Natural killer cell (primary cell): ENCODE results near the gene POU2F2. TPM values are rescaled to one million over a fixed set of nuclear protein-coding genes. Genes with fewer than 3 reads are reported as not detected.
"Not testable (repeated sequence)": the region's sequence is repeated elsewhere in the genome, so short reads cannot be mapped to it uniquely, and the experiment has no call there.

Experiments
- ATAC-seq, 3 donors: fragments of 150-1000 bp in 2 of 3; fragments of 200-7000 bp in 1 of 3; cut with Tn5 transposase; 1 replicate in 1 of 3; 2 replicates in 2 of 3; pipeline ENCODE4 v1.10.0; 2021; ENCODE audit warnings: mild to moderate bottlenecking in 2 of 3, moderate library complexity in 2 of 3
- DNase-seq, 2 donors: peaks; one replicate each; pipeline versions ENCODE4 v3.0.0 to v3.0.0-alpha.2; 2013 to 2021; ENCODE audit warnings: mixed read lengths in 1 of 2
- H3K27ac ChIP-seq: one replicate; pipeline ENCODE4 v1.5.1; 2013; ENCODE audit warnings: mild to moderate bottlenecking, low read length
- H3K27me3 ChIP-seq: one replicate; pipeline ENCODE4 v1.6.1; 2013; ENCODE audit warnings: low read length; ENCODE audit not compliant: control insufficient read depth, insufficient read depth
- H3K36me3 ChIP-seq: one replicate; pipeline ENCODE4 v1.6.1; 2013; ENCODE audit warnings: low read length; ENCODE audit not compliant: control insufficient read depth, insufficient read depth
- H3K4me1 ChIP-seq: one replicate; pipeline ENCODE4 v1.6.1; 2013; ENCODE audit warnings: low read length; ENCODE audit not compliant: control insufficient read depth, insufficient read depth
- H3K4me3 ChIP-seq: one replicate; pipeline ENCODE4 v1.5.1; 2013; ENCODE audit warnings: low read length
- H3K9me3 ChIP-seq: one replicate; pipeline ENCODE4 v1.6.1; 2013; ENCODE audit warnings: low read length; ENCODE audit not compliant: control insufficient read depth, insufficient read depth
- H3K27ac Mint-ChIP-seq, 2 donors: one replicate each; pipeline ENCODE4 v1.8.0; 2022; ENCODE audit warnings: mild to moderate bottlenecking in 2 of 2, mixed read lengths in 2 of 2, moderate library complexity in 1 of 2
- H3K27me3 Mint-ChIP-seq, 2 donors: one replicate each; pipeline ENCODE4 v1.8.0; 2022; ENCODE audit warnings: low read depth in 2 of 2, mixed read lengths in 2 of 2
- H3K36me3 Mint-ChIP-seq: one replicate; pipeline ENCODE4 v1.8.0; 2022; ENCODE audit warnings: mixed read lengths
- H3K4me1 Mint-ChIP-seq, 2 donors: one replicate each; pipeline ENCODE4 v1.8.0; 2022; ENCODE audit warnings: mixed read lengths in 2 of 2
- H3K4me3 Mint-ChIP-seq: one replicate; pipeline ENCODE4 v1.8.0; 2022; ENCODE audit warnings: mild to moderate bottlenecking, moderate library complexity, mixed read lengths
- H3K9me3 Mint-ChIP-seq, 2 donors: one replicate each; pipeline ENCODE4 v1.8.0; 2022; ENCODE audit warnings: mixed read lengths in 2 of 2
- WGBS: methylation state at CpG from one replicate; pipeline ENCODE4 v1.1.7; 2013; ENCODE audit warnings: missing lambda C conversion rate; ENCODE audit not compliant: insufficient coverage; 5-methylcytosine and 5-hydroxymethylcytosine counted together
- intact Hi-C: fragments of 100-400 bp; cut with micrococcal nuclease; formaldehyde crosslinking; loops from one replicate; pipeline ENCODE4 v1.14.2; 2022
- total RNA-seq, 4 donors: library from RNA; stranded (reverse); fragments of 120-200 nt in 1 of 4; gene quantifications; one replicate each; pipeline versions ENCODE4 v1.2.3 to v1.2.4, GENCODE V29; 2013 to 2022
- TF ChIP-seq, protein P1 (sequence below): fragments of 200-600 bp; IDR thresholded peaks from one replicate; pipeline ENCODE4 v1.8.0; 2022; ENCODE audit warnings: antibody characterized with exemption

The POU2F2 gene
- total RNA-seq, 3 donors from 2014 or later (not counting 1 experiment from before 2014, with no cell fraction given): 27.3 to 40.8 (median 29.3) TPM

DNA sequence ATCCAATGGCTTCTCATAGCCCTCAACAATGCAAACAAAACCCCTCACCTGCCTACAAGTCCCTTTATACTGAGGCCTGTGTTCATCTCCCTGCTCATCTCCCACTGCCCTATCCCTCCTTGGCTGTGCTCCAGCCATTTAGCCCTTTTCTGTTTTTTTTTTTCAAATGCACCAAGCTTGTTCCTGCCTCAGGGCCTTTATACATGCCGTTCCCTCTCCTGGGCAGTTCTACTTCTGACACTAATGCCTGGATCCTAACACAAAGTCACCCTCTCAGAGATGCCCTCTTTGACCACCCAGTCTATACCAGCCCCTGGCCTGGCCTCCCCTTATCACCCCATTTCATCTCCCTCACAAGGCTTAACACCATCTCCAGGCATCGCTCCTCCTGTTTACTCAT lies 29.4 kb downstream of the POU2F2 start:
- Mint-ChIP-seq H3K27me3 (no peaks in the 10 kb centered on the region), H3K4me3 (no peak overlapping the region), H3K4me1 (no peaks in the 10 kb centered on the region), H3K9me3 (no peaks in the 10 kb centered on the region), H3K27ac (no peak overlapping the region), H3K36me3 (no peaks in the 10 kb centered on the region)
- DNase-seq (no peak), ATAC-seq (no peak)
- no peak overlapping the region for H3K27ac ChIP-seq
- intact Hi-C loops: no loop called here
- no peaks in the 10 kb centered on the region for H3K9me3 ChIP-seq
- no peaks in the 10 kb centered on the region for H3K27me3 ChIP-seq
- WGBS: 98% methylated on average over 2 of the region's 2 CpGs
- TF ChIP-seq, protein P1, sequence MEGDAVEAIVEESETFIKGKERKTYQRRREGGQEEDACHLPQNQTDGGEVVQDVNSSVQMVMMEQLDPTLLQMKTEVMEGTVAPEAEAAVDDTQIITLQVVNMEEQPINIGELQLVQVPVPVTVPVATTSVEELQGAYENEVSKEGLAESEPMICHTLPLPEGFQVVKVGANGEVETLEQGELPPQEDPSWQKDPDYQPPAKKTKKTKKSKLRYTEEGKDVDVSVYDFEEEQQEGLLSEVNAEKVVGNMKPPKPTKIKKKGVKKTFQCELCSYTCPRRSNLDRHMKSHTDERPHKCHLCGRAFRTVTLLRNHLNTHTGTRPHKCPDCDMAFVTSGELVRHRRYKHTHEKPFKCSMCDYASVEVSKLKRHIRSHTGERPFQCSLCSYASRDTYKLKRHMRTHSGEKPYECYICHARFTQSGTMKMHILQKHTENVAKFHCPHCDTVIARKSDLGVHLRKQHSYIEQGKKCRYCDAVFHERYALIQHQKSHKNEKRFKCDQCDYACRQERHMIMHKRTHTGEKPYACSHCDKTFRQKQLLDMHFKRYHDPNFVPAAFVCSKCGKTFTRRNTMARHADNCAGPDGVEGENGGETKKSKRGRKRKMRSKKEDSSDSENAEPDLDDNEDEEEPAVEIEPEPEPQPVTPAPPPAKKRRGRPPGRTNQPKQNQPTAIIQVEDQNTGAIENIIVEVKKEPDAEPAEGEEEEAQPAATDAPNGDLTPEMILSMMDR: no peak
- H3K36me3 ChIP-seq: peaks cover 15% of the 10 kb centered on the region
- no peaks in the 10 kb centered on the region for H3K4me1 ChIP-seq
- no peak overlapping the region for H3K4me3 ChIP-seq

DNA sequence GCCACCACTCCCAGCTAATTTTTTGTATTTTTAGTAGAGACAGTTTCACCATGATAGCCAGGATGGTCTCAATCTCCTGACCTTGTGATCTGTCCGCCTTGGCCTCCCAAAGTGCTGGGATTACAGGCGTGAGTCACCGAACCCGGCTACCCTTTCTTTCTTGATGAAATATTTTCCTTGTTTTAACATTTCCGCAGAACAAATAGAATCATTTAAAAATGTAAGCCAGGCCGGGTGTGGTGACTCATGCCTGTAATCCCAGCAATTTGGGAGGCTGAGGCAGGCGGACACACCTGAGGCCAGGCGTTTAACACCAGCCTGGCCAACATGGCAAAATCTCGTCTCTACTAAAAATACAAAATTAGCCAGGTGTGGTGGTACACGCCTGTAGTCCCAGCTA lies 32.0 kb downstream of the POU2F2 start:
- H3K27ac ChIP-seq, H3K4me1 ChIP-seq, H3K4me3 Mint-ChIP-seq, H3K4me3 ChIP-seq, H3K27me3 Mint-ChIP-seq, H3K9me3 ChIP-seq, H3K36me3 Mint-ChIP-seq, DNase-seq, intact Hi-C loops, ATAC-seq, H3K27me3 ChIP-seq, H3K4me1 Mint-ChIP-seq, H3K9me3 Mint-ChIP-seq, H3K27ac Mint-ChIP-seq: not testable (repeated sequence)
- H3K36me3 ChIP-seq: peaks cover 29% of the 10 kb centered on the region
- WGBS: 93% methylated on average over 10 of the region's 10 CpGs

DNA sequence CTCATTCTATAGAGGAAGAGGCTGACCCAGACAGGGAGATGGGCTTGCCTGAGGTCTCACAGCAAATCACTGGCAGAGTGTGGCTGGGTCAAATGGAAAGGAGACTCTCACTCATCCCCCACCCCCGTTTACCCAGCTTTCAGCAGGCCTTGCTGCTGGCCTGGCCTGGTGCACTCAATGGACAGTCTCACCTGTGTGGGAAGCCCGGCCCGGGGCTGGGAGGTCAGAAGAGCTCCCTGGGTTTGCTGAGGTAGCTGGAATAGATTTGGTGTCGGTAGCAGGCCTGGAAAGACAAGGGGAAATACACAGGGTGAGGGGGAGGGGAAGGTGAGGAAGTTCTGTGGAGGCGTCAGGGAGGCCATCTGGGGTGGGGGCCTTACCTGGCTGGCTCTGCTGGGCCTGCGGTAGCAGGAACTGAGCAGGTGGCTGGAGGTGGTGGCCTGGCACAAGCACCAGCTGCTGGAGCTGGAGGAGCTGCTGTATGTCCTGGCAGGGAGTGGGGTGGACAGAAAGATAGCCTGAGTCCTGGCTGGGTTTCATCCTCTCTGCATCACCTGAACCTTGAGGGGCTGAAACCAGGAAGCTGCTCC lies 32.8 kb downstream of the POU2F2 start:
- no peak overlapping the region for H3K27ac Mint-ChIP-seq
- ATAC-seq: no peak
- no peaks in the 10 kb centered on the region for H3K27me3 Mint-ChIP-seq
- H3K4me1 Mint-ChIP-seq: peaks cover 0 to 3% of the 10 kb centered on the region in 2 donors
- DNase-seq: no peak
- no peaks in the 10 kb centered on the region for H3K9me3 Mint-ChIP-seq
- Histone ChIP-seq H3K4me1 (no peaks in the 10 kb centered on the region), H3K4me3 (no peak overlapping the region), H3K27ac (no peak overlapping the region), H3K36me3 (peaks cover 37% of the 10 kb centered on the region), H3K27me3 (no peaks in the 10 kb centered on the region), H3K9me3 (no peaks in the 10 kb centered on the region)
- intact Hi-C loops: no loop called here
- 87% methylated on average over 5 of the region's 6 CpGs for WGBS
- TF ChIP-seq, protein P1: no peak
- H3K4me3 Mint-ChIP-seq: no peak overlapping the region
- peaks cover 3% of the 10 kb centered on the region for H3K36me3 Mint-ChIP-seq

DNA sequence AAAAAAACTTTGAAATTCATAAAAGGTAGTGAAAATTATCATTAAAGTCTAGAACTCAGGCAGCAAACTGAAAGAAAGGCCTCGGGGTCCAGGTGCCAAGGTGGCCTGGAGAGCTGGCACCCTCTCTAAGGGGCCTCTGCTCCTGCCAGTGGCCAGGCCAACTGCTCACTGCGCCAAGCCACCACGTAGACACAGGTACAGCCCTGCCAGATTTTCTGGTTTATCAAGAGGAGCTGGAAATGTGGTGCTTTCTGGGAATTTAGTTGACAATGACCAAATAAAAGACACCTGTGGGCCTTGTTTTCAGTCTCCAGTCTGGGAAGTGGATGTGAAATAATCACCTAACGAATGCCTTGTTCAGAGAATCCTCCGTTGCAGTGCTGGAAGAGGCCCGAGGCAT lies 33.5 kb downstream of the POU2F2 start:
- no peaks in the 10 kb centered on the region for H3K4me1 ChIP-seq
- H3K27ac ChIP-seq: no peak overlapping the region
- intact Hi-C loops: no loop called here

More for the DNA sequence above, 33.5 kb downstream of the POU2F2 start:
- no peaks in the 10 kb centered on the region for H3K27me3 ChIP-seq
- H3K4me3 Mint-ChIP-seq: no peak overlapping the region
- H3K27me3 Mint-ChIP-seq: no peaks in the 10 kb centered on the region
- TF ChIP-seq, protein P1: no peak
- H3K9me3 Mint-ChIP-seq: no peaks in the 10 kb centered on the region
- H3K36me3 Mint-ChIP-seq: peaks cover 5% of the 10 kb centered on the region
- ATAC-seq: no peak
- no peak overlapping the region for H3K27ac Mint-ChIP-seq
- H3K9me3 ChIP-seq: no peaks in the 10 kb centered on the region
- H3K36me3 ChIP-seq: peaks cover 38% of the 10 kb centered on the region
- 96% methylated on average over 6 of the region's 6 CpGs for WGBS
- no peak overlapping the region for H3K4me3 ChIP-seq
- DNase-seq: no peak
- H3K4me1 Mint-ChIP-seq: peaks cover 0 to 6% of the 10 kb centered on the region in 2 donors
